ENCODE results near the gene RAB25.

RAB25 gene

GRCh38 chr1:156118177-156118868 is 57.4 kb downstream of the RAB25 start:
- DNase-seq: no peak

- peak; percentile 73 for DNase-seq
These were observed 58.7 kb downstream of the RAB25 start for GRCh38 chr1:156119503-156120209.
